WTC11 (cell line): ENCODE measurements around the gene MATR3. TPM values are rescaled to one million over a fixed set of nuclear protein-coding genes. Genes with fewer than 3 reads are reported as not detected.

Experiments
- ATAC-seq: fragments of 200-7000 bp; cut with Tn5 transposase; 2 replicates; pipeline ENCODE4 v1.10.0; 2021; ENCODE audit warnings: mild to moderate bottlenecking, moderate library complexity
- CTCF ChIA-PET: fragments of 300-600 bp; sonication (Branson Sonifier 250); formaldehyde crosslinking; loops from one replicate; lab custom pipeline; 2021; ENCODE audit warnings: antibody characterized with exemption; lab: Charles Lee
- POLR2A ChIA-PET: fragments of 350-600 bp; sonication (Branson Sonifier 250); formaldehyde crosslinking; loops from one replicate; lab custom pipeline; 2021; ENCODE audit warnings: antibody characterized with exemption; lab: Charles Lee
- DNase-seq: peaks from one replicate; pipeline ENCODE4 v3.0.0; 2021; ENCODE audit warnings: low spot score
- H3K27ac Mint-ChIP-seq: 2 replicates; pipeline ENCODE4 v1.8.0; 2021; ENCODE audit warnings: mixed read lengths
- H3K27me3 Mint-ChIP-seq: 2 replicates; pipeline ENCODE4 v1.8.0; 2021; ENCODE audit warnings: low read depth, mild to moderate bottlenecking, moderate library complexity, mixed read lengths
- H3K36me3 Mint-ChIP-seq: 2 replicates; pipeline ENCODE4 v1.8.0; 2021; ENCODE audit warnings: mixed read lengths
- H3K4me1 Mint-ChIP-seq: 2 replicates; pipeline ENCODE4 v1.8.0; 2022; ENCODE audit warnings: mixed read lengths
- H3K4me3 Mint-ChIP-seq: 2 replicates; pipeline ENCODE4 v1.8.0; 2021; ENCODE audit warnings: mild to moderate bottlenecking, moderate library complexity, mixed read lengths
- H3K9me3 Mint-ChIP-seq: 2 replicates; pipeline ENCODE4 v1.8.0; 2021; ENCODE audit warnings: mixed read lengths
- CREM ChIP-seq: sonication (generic); formaldehyde crosslinking; IDR thresholded peaks from 2 replicates; pipeline ENCODE4 v1.8.1; 2022; ENCODE audit warnings: mild to moderate bottlenecking, missing genetic modification reagents, moderate library complexity
- ELF4 ChIP-seq: sonication (generic); formaldehyde crosslinking; IDR thresholded peaks from 2 replicates; pipeline ENCODE4 v1.8.1; 2022; ENCODE audit warnings: low read depth, mild to moderate bottlenecking, moderate library complexity, missing genetic modification reagents
- GTF2I ChIP-seq: fragments of 250-450 bp; sonication (Bioruptor Pico); conservative IDR thresholded peaks from 2 replicates; pipeline ENCODE4 v1.4.0; 2021; ENCODE audit warnings: mild to moderate bottlenecking
- HMGA2 ChIP-seq: fragments of 250-450 bp; sonication (Bioruptor Pico); IDR thresholded peaks from 2 replicates; pipeline ENCODE4 v1.4.0; 2021; ENCODE audit warnings: mild to moderate bottlenecking, moderate library complexity
- OVOL2 ChIP-seq: fragments of 250-450 bp; sonication (Bioruptor Pico); IDR thresholded peaks from 2 replicates; pipeline ENCODE4 v1.9.0; 2021; ENCODE audit warnings: mild to moderate bottlenecking, borderline replicate concordance
- RELA ChIP-seq: sonication (generic); formaldehyde crosslinking; IDR thresholded peaks from 2 replicates; pipeline ENCODE4 v1.8.1; 2022; ENCODE audit warnings: missing genetic modification reagents, mild to moderate bottlenecking, borderline replicate concordance
- ZNF121 ChIP-seq: sonication (generic); formaldehyde crosslinking; IDR thresholded peaks from 2 replicates; pipeline ENCODE4 v1.8.0; 2023; ENCODE audit warnings: missing genetic modification reagents
- ZNF396 ChIP-seq: fragments of 250-450 bp; sonication (Bioruptor Pico); IDR thresholded peaks from 2 replicates; pipeline ENCODE4 v1.8.0; 2021; ENCODE audit warnings: mild to moderate bottlenecking, moderate library complexity, borderline replicate concordance
- total RNA-seq: library from RNA; stranded (reverse); gene quantifications from 3 replicates; pipeline ENCODE4 v1.2.3, GENCODE V29; 2021
- TF ChIP-seq, protein P1 (sequence below): fragments of 250-450 bp; sonication (Bioruptor Pico); conservative IDR thresholded peaks from 2 replicates; pipeline ENCODE4 v1.9.0; 2021; ENCODE audit warnings: mild to moderate bottlenecking
- TF ChIP-seq, protein P2 (sequence below): fragments of 250-450 bp; sonication (Bioruptor Pico); IDR thresholded peaks from 2 replicates; pipeline ENCODE4 v1.9.0; 2021; ENCODE audit warnings: mild to moderate bottlenecking
- TF ChIP-seq, protein P3 (sequence below): sonication (generic); formaldehyde crosslinking; IDR thresholded peaks from 2 replicates; pipeline ENCODE4 v1.8.1; 2023; ENCODE audit warnings: mild to moderate bottlenecking, missing genetic modification reagents, moderate library complexity
- TF ChIP-seq, protein P4 (sequence below): sonication (generic); formaldehyde crosslinking; IDR thresholded peaks from 2 replicates; pipeline ENCODE4 v1.8.0; 2022; ENCODE audit warnings: mild to moderate bottlenecking, missing genetic modification reagents
- TF ChIP-seq, protein P5 (sequence below): sonication (generic); formaldehyde crosslinking; IDR thresholded peaks from 2 replicates; pipeline ENCODE4 v1.8.0; 2023; ENCODE audit warnings: missing genetic modification reagents, mild to moderate bottlenecking, borderline replicate concordance
- TF ChIP-seq, protein P6 (sequence below): sonication (generic); formaldehyde crosslinking; IDR thresholded peaks from 2 replicates; pipeline ENCODE4 v1.8.1; 2023; ENCODE audit warnings: mild to moderate bottlenecking, missing genetic modification reagents
- TF ChIP-seq, protein P7 (sequence below): fragments of 250-450 bp; sonication (Bioruptor Pico); IDR thresholded peaks from 2 replicates; pipeline ENCODE4 v2.1.2; 2022; ENCODE audit warnings: mild to moderate bottlenecking, moderate library complexity
- TF ChIP-seq, protein P8 (sequence below): sonication (generic); formaldehyde crosslinking; IDR thresholded peaks from 2 replicates; pipeline ENCODE4 v1.8.1; 2022; ENCODE audit warnings: low read depth, missing genetic modification reagents, borderline replicate concordance

Gene MATR3
- total RNA-seq, 1 experiment from 2014 or later = 290 TPM

DNA sequence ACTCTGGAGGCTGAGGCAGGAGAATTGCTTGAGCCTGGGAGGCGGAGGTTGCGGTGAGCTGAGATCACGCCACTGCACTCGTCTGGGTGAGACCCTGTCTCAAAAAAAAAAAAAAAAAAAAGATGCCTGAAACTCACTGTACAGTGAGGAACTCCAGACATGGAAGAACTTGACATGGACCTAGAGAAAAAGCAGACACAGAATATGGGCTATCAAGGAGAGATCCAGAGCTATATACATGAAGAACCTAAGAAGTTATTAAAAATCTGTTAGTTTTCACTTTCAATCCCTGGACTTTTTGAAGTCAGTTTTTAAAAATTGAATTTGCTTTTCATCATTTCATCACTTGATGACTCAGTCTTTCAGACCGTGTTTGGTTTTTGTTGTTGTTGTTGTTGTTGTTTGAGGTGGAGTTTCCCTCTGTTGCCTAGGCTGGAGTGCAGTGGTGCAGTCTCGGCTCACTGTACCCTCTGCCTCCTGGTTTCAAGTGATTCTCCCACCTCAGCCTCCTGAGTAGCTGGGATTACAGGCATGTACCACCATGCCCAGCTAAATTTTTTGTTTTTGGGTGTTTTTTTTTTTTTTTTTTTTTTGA is 68.4 kb downstream of the MATR3 start:
- DNase-seq = no peak
- no peaks in the 10 kb centered on the region for H3K9me3 Mint-ChIP-seq
- no peaks in the 10 kb centered on the region for H3K27me3 Mint-ChIP-seq

DNA sequence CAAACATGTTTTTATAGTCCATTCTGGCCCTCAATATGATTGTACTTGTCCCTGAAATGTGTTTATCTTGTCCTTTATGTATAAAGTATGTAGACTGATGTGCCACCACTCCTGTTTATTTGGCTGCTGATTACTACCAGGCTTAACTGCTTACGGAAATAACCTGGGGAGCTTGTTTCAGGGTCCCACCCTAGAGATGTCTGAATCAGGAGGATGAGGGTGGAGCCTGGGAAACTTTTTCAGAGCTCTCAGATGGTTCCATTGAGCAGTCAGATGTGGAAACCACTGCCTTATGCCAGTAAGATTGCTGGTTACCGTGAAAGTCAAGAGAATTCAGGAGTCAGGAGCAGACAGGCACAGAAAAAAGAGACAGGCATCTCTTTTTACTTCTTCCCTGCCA is 70.4 kb downstream of the MATR3 start:
- Mint-ChIP-seq H3K4me3 (no peak overlapping the region), H3K36me3 (peaks cover 52% of the 10 kb centered on the region), H3K27ac (no peak overlapping the region; the same call in 1 of the 2 replicates), H3K4me1 (no peaks in the 10 kb centered on the region), H3K9me3 (no peaks in the 10 kb centered on the region), H3K27me3 (no peaks in the 10 kb centered on the region)
- DNase-seq = no peak
- ChIA-PET POLR2A (interaction anchor here (0.5 to 0.6 kb wide), 2 partner anchors 12 to 40 kb away, joined by 3 to 4 read pairs; no protein-coding TSS in a partner anchor), CTCF (no interaction called here)
- TF ChIP-seq GTF2I (no peak), HMGA2 (CRISPR knock-in tag) (no peak), ZNF121 (CRISPR knock-in tag) (no peak)
- TF ChIP-seq, protein P1, sequence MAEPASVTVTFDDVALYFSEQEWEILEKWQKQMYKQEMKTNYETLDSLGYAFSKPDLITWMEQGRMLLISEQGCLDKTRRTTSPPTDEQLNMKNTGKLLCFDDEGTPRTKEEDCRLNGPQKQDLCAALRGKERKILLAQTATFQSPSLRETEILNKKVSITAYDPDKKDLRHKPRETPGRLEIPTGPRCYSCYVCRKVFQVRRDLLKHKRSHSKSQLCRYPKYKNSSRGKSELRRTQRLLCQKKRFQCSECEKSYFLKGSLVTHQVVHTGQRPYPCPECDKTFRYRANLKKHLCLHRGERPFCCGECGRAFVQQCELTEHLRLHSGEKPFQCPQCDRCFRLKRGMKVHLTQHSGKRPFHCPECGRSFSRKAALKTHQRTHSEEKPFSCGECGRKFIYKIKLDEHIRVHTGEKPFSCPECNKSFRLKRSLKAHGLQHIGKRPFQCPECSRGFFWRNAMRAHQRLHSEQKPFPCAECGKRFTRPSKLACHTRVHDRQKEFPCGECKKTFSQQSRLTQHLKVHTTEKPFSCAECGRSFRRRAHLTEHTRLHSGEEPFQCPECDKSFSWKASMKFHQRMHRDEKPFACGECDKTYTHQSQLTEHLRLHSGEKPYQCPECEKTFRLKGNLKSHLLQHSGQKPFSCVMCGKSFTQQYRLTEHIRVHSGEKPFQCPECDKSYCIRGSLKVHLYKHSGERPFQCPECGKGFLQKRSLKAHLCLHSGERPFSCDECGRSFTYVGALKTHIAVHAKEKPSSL (CRISPR knock-in tag) = no peak
- ATAC-seq = no peak

More for the DNA sequence above, 68.4 kb downstream of the MATR3 start:
- peaks cover 48% of the 10 kb centered on the region for H3K36me3 Mint-ChIP-seq
- TF ChIP-seq, protein P2, sequence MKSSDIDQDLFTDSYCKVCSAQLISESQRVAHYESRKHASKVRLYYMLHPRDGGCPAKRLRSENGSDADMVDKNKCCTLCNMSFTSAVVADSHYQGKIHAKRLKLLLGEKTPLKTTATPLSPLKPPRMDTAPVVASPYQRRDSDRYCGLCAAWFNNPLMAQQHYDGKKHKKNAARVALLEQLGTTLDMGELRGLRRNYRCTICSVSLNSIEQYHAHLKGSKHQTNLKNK (CRISPR knock-in tag) = no peak
- no peak for TF ChIP-seq RELA (CRISPR knock-in tag)
- TF ChIP-seq, protein P3, sequence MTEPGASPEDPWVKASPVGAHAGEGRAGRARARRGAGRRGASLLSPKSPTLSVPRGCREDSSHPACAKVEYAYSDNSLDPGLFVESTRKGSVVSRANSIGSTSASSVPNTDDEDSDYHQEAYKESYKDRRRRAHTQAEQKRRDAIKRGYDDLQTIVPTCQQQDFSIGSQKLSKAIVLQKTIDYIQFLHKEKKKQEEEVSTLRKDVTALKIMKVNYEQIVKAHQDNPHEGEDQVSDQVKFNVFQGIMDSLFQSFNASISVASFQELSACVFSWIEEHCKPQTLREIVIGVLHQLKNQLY = no peak
- TF ChIP-seq, protein P4, sequence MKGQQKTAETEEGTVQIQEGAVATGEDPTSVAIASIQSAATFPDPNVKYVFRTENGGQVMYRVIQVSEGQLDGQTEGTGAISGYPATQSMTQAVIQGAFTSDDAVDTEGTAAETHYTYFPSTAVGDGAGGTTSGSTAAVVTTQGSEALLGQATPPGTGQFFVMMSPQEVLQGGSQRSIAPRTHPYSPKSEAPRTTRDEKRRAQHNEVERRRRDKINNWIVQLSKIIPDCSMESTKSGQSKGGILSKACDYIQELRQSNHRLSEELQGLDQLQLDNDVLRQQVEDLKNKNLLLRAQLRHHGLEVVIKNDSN (CRISPR knock-in tag) = no peak
- H3K27ac Mint-ChIP-seq = peak overlapping the region; percentile 74; the same call in 1 of the 2 replicates
- ChIA-PET CTCF (interaction anchor here (0.7 kb wide), 1 partner anchor 65 kb away, joined by 3 read pairs; no protein-coding TSS in a partner anchor), POLR2A (interaction anchor here (0.6 kb wide), 1 partner anchor 332 kb away, joined by 6 read pairs; no protein-coding TSS in a partner anchor)
- no peak for ATAC-seq
- H3K4me1 Mint-ChIP-seq = peaks cover 4% of the 10 kb centered on the region
- H3K4me3 Mint-ChIP-seq = no peak overlapping the region

DNA sequence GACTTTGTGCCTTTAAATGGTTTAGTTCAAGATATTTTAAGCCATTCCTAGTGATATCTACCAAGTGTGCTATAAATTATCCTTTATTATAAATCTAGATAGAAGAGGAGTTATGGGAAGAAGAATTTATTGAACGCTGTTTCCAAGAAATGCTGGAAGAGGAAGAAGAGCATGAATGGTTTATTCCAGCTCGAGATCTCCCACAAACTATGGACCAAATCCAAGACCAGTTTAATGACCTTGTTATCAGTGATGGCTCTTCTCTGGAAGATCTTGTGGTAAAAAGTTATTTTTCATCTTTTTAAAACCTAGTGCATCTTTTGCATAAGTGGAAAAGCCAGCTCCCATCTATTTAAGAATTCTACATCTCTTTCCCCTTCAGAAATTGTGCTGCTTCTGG is 70.9 kb downstream of the MATR3 start:
- no peaks in the 10 kb centered on the region for H3K4me1 Mint-ChIP-seq
- DNase-seq (no peak), ATAC-seq (no peak)
- H3K27me3 Mint-ChIP-seq = no peaks in the 10 kb centered on the region
- peaks cover 55% of the 10 kb centered on the region for H3K36me3 Mint-ChIP-seq
- H3K27ac Mint-ChIP-seq = no peak overlapping the region
- TF ChIP-seq, protein P5, sequence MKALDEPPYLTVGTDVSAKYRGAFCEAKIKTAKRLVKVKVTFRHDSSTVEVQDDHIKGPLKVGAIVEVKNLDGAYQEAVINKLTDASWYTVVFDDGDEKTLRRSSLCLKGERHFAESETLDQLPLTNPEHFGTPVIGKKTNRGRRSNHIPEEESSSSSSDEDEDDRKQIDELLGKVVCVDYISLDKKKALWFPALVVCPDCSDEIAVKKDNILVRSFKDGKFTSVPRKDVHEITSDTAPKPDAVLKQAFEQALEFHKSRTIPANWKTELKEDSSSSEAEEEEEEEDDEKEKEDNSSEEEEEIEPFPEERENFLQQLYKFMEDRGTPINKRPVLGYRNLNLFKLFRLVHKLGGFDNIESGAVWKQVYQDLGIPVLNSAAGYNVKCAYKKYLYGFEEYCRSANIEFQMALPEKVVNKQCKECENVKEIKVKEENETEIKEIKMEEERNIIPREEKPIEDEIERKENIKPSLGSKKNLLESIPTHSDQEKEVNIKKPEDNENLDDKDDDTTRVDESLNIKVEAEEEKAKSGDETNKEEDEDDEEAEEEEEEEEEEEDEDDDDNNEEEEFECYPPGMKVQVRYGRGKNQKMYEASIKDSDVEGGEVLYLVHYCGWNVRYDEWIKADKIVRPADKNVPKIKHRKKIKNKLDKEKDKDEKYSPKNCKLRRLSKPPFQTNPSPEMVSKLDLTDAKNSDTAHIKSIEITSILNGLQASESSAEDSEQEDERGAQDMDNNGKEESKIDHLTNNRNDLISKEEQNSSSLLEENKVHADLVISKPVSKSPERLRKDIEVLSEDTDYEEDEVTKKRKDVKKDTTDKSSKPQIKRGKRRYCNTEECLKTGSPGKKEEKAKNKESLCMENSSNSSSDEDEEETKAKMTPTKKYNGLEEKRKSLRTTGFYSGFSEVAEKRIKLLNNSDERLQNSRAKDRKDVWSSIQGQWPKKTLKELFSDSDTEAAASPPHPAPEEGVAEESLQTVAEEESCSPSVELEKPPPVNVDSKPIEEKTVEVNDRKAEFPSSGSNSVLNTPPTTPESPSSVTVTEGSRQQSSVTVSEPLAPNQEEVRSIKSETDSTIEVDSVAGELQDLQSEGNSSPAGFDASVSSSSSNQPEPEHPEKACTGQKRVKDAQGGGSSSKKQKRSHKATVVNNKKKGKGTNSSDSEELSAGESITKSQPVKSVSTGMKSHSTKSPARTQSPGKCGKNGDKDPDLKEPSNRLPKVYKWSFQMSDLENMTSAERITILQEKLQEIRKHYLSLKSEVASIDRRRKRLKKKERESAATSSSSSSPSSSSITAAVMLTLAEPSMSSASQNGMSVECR (CRISPR knock-in tag) = no peak
- TF ChIP-seq, protein P6, sequence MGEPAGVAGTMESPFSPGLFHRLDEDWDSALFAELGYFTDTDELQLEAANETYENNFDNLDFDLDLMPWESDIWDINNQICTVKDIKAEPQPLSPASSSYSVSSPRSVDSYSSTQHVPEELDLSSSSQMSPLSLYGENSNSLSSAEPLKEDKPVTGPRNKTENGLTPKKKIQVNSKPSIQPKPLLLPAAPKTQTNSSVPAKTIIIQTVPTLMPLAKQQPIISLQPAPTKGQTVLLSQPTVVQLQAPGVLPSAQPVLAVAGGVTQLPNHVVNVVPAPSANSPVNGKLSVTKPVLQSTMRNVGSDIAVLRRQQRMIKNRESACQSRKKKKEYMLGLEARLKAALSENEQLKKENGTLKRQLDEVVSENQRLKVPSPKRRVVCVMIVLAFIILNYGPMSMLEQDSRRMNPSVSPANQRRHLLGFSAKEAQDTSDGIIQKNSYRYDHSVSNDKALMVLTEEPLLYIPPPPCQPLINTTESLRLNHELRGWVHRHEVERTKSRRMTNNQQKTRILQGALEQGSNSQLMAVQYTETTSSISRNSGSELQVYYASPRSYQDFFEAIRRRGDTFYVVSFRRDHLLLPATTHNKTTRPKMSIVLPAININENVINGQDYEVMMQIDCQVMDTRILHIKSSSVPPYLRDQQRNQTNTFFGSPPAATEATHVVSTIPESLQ = no peak
- TF ChIP-seq, protein P7, sequence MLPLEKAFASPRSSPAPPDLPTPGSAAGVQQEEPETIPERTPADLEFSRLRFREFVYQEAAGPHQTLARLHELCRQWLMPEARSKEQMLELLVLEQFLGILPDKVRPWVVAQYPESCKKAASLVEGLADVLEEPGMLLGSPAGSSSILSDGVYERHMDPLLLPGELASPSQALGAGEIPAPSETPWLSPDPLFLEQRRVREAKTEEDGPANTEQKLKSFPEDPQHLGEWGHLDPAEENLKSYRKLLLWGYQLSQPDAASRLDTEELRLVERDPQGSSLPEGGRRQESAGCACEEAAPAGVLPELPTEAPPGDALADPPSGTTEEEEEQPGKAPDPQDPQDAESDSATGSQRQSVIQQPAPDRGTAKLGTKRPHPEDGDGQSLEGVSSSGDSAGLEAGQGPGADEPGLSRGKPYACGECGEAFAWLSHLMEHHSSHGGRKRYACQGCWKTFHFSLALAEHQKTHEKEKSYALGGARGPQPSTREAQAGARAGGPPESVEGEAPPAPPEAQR (CRISPR knock-in tag) = no peak
- TF ChIP-seq, protein P8, sequence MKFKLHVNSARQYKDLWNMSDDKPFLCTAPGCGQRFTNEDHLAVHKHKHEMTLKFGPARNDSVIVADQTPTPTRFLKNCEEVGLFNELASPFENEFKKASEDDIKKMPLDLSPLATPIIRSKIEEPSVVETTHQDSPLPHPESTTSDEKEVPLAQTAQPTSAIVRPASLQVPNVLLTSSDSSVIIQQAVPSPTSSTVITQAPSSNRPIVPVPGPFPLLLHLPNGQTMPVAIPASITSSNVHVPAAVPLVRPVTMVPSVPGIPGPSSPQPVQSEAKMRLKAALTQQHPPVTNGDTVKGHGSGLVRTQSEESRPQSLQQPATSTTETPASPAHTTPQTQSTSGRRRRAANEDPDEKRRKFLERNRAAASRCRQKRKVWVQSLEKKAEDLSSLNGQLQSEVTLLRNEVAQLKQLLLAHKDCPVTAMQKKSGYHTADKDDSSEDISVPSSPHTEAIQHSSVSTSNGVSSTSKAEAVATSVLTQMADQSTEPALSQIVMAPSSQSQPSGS (CRISPR knock-in tag) = no peak
- TF ChIP-seq ELF4 (CRISPR knock-in tag) (no peak), ZNF396 (CRISPR knock-in tag) (no peak), CREM (CRISPR knock-in tag) (no peak), OVOL2 (no peak)
- no peaks in the 10 kb centered on the region for H3K9me3 Mint-ChIP-seq
- ChIA-PET POLR2A (interaction anchor here (0.5 to 0.6 kb wide), 2 partner anchors 12 to 40 kb away, joined by 3 to 4 read pairs; no protein-coding TSS in a partner anchor), CTCF (no interaction called here)
- H3K4me3 Mint-ChIP-seq = no peak overlapping the region
